ENCODE measurements around the gene LRRC3B.
"Not testable (repeated sequence)": the region's sequence is repeated elsewhere in the genome, so short reads cannot be mapped to it uniquely, and the experiment has no call there.

- not testable (repeated sequence) for TF ChIP-seq EZH2 (IDR thresholded peaks at IDR 0.05; ENCODE audit: insufficient read depth, poor library complexity, severe bottlenecking); EZH2phosphoT487 (IDR thresholded peaks at IDR 0.05; ENCODE audit: insufficient read depth, low read depth)
These were observed 18.8 kb upstream of the LRRC3B start for GRCh38 chr3:26603771-26604170.
